H1 (cell line): ENCODE measurements around the gene MAPRE2. TPM values are rescaled to one million over a fixed set of nuclear protein-coding genes. Genes with fewer than 3 reads are reported as not detected.

Experiments used
- CBX8 ChIP-seq: fragments of 300-800, 300-1000 bp; sonication (generic); IDR thresholded peaks from 2 replicates; pipeline ENCODE4 v1.7.1; 2016; ENCODE audit warnings: low read depth, low read length, borderline replicate concordance
- CHD7 ChIP-seq: fragments of 300-600 bp; sonication (generic); IDR thresholded peaks from 2 replicates; pipeline ENCODE4 v1.7.1; 2012; ENCODE audit warnings: low read length, moderate library complexity, mild to moderate bottlenecking, inconsistent platforms; ENCODE audit not compliant: insufficient replicate concordance
- CTBP2 ChIP-seq: IDR thresholded peaks from 2 replicates; pipeline ENCODE4 v1.7.0; 2011; ENCODE audit warnings: borderline replicate concordance, mild to moderate bottlenecking, moderate library complexity, mixed read lengths, low read length; ENCODE audit not compliant: insufficient read depth, insufficient read length
- EGR1 ChIP-seq: IDR thresholded peaks from 2 replicates; pipeline ENCODE4 v1.6.1; 2011; ENCODE audit warnings: low read depth, low read length, borderline replicate concordance
- SRF ChIP-seq: IDR thresholded peaks from 2 replicates; pipeline ENCODE4 v1.6.1; 2011; ENCODE audit warnings: mild to moderate bottlenecking, low read depth, low read length, moderate library complexity
- TEAD4 ChIP-seq: IDR thresholded peaks from 2 replicates; pipeline ENCODE4 v1.6.1; 2012; ENCODE audit warnings: low read depth, low read length, inconsistent platforms, mixed read lengths
- YY1 ChIP-seq: IDR thresholded peaks from 2 replicates; pipeline ENCODE4 v1.6.1; 2011; ENCODE audit warnings: low read depth, mild to moderate bottlenecking, low read length
- polyA plus RNA-seq, 7 experiments: library from polyadenylated mRNA; depleted of rRNA in 3 of 7; stranded (reverse) in 5 of 7; unstranded in 2 of 7; fragments of >200 nt in 5 of 7; fragments of 200-250 nt in 2 of 7; gene quantifications; 1 replicate in 5 of 7; 2 replicates in 1 of 7; 4 replicates in 1 of 7; pipeline versions ENCODE4 v1.2.1 to v1.2.3, GENCODE V29; 2011 to 2013; ENCODE audit warnings: missing spikeins in 2 of 7, mixed read lengths in 2 of 7
- total RNA-seq: library from RNA; stranded (reverse); fragmentation: NEBNext Ultra II Directional; extraction: Animal tissue kit (Norgen Biotek cat#: 25700); gene quantifications from 2 replicates; pipeline ENCODE4 v1.2.1, GENCODE V29; 2021
- TF ChIP-seq, protein P1 (sequence below), 3 experiments: IDR thresholded peaks; 1 replicate in 2 of 3; 2 replicates in 1 of 3; pipeline versions ENCODE4 v1.5.1 to v1.6.1; 2011; ENCODE audit warnings: low read length in 3 of 3, mild to moderate bottlenecking in 3 of 3, inconsistent platforms in 2 of 3, low read depth in 1 of 3, moderate library complexity in 1 of 3; ENCODE audit not compliant: insufficient read depth in 1 of 3; ENCODE audit errors: control extremely low read depth in 1 of 3

The MAPRE2 gene
- total and polyA plus RNA-seq, 2 of the 8 experiments (the other 6 are each of a cell fraction or from before 2014, with no cell fraction given) = 32.6 to 33.1 TPM

DNA sequence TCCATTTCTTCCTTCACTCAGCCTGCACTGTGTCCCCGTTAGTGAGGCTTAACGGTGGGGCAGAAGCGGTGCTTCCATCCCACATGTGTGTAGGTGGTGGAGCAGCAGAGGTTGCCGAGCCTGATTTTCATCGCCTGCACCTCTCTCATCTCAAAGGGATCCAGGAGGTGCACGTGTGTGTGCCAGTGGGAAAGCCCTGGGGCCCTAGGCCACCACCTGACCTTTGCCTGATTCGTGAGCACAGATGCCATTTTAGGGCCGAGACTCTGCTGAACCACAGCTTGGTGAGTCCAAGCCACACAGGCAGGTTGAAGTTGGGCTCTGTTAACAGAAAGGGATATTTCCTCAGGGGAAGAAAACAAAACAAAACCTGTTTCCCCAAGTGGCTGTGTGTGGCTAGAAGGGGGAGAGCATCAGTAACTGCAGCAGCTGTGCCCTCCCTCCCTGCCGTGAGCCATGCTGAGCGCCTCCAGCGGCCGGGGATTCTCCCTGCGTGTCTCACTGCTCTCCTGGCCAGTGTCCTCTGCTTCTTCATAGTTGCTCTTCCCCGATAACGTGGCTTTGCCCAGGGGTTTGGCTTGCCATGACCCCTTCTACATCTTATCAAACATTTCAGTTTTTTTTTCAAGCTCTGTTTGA, 81.5 kb downstream of the MAPRE2 start (continued):
- TF ChIP-seq, protein P1, sequence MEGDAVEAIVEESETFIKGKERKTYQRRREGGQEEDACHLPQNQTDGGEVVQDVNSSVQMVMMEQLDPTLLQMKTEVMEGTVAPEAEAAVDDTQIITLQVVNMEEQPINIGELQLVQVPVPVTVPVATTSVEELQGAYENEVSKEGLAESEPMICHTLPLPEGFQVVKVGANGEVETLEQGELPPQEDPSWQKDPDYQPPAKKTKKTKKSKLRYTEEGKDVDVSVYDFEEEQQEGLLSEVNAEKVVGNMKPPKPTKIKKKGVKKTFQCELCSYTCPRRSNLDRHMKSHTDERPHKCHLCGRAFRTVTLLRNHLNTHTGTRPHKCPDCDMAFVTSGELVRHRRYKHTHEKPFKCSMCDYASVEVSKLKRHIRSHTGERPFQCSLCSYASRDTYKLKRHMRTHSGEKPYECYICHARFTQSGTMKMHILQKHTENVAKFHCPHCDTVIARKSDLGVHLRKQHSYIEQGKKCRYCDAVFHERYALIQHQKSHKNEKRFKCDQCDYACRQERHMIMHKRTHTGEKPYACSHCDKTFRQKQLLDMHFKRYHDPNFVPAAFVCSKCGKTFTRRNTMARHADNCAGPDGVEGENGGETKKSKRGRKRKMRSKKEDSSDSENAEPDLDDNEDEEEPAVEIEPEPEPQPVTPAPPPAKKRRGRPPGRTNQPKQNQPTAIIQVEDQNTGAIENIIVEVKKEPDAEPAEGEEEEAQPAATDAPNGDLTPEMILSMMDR (IDR thresholded peaks at IDR 0.05; ENCODE audit: control extremely low read depth in 1 of 3, insufficient read depth in 1 of 3, low read depth in 1 of 3, low read length in 3 of 3) = peak; percentile 32 to 80 (median 72); a peak in 3 of 4 replicates
- TF ChIP-seq TEAD4 (no peak), CBX8 (no peak), SRF (no peak), YY1 (0 out of 2 replicates have a peak, but pooled peaks have one; percentile 23), CTBP2 (no peak), EGR1 (no peak), CHD7 (no peak)
